Measurements from ENCODE around the gene AURKA.

The AURKA gene

DNA sequence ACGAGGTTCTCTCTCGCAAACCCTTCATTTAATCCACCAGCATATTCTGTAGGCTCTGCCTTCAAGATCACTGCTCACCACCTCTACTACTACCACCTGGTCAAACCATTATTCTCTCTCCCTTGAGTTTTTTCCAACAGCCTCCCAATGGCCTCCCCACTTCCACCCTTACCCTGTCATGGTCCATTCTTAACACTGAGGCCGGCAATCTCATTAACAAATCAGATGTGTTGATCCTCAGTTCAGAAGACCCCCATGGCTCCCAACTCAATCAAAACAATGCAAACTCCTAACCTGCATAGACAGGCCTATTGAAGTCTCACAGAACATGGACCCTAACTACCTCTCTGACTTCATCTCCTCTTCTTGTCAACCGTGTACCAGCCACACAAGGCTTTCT, 2.2 kb downstream of the AURKA start:
- DNase-seq: no peak

DNA sequence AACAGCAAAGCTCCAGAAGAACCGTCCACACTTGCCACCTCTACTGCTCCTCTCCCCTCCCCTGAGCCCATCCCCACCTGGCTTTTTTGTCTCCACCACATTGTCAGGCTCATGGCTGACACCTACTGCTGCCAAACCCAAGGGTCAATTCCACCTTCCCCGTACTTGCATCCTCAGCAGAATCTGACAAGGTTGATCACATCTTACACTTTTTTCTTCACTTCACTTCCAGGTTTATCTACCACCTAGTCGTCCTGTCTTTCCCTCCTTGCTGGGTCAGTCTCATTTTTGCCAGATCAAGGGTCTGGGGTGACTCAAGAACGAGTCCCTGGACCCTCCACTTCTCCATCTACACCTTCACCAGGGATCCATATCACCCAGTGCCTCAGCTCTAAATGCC, 3.1 kb downstream of the AURKA start:
- no peak for DNase-seq

DNA sequence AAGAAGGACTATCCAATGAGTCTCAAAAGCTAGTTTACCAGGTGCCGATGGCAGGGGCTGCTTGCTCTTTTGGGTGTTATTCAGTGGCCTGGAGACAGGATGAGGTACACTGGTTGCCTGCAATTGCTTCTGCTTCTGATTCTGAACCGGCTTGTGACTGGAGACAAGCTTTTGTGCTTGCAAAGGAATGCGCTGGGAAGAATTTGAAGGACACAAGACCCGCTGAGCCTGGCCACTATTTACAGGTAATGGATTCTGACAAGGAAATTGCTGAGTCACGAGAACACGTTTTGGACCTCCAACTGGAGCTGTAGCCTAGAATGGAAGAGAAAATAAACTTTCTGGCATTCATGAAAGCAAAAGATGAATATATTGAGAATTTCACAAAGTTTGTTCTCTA, 5.8 kb downstream of the AURKA start:
- DNase-seq: no peak

DNA sequence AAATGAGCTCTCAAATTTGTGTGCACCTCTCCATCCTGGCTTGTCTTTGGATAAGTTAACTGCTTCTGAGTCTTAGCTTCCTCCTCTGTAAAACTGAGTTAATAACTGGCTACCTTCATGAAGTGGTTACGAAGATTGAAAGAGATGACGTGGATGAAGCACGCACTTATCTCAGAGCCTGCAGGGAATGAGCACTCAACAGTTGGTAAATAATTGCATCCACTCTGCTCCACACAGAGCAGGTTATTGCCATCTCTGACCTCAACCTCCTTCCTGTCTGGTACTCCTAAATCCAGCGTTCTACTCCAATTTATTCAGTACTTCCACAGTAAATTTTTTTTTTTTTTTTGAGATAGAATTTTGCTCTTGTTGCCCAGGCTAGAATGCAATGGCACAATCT, 6.9 kb downstream of the AURKA start:
- no peak for DNase-seq

DNA sequence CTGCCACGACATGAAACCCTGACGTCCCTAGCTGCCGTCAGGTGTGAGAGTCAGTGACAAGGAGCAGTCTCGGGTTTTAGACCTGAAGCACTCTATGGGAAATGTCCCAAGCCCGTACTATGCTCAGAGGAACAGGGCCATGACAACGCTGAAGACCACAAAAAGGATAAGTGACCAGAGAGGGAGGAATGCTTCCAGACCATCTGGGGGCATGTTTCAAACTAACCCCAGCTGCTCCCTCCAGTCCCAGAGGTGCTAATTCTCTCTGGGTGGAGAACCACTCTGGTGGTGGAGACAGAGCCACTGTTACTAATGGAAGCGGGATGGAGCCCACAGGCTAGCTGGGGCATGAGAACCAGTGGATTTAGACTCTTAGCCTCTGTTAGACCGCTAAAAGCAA, 8.7 kb downstream of the AURKA start:
- no peak for DNase-seq

DNA sequence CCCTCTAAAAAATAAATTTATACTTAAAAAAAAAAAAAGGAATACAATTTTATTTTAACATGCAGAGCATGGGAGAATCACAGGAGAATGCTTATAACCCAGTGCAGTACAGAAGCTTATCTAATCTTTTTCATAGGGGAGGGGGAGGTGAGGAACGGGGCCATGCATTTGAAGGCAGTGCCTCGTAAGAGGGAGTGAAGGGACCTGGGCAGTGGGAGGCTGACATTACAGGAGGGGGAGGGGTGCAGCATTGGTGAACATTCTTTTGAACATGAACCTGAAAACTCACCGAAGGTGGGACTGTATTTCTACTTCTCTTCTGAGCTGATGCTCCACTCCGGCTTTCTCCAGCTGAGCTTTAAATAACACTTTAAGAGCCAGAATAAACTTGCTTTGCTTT, 9.3 kb downstream of the AURKA start:
- DNase-seq: no peak

DNA sequence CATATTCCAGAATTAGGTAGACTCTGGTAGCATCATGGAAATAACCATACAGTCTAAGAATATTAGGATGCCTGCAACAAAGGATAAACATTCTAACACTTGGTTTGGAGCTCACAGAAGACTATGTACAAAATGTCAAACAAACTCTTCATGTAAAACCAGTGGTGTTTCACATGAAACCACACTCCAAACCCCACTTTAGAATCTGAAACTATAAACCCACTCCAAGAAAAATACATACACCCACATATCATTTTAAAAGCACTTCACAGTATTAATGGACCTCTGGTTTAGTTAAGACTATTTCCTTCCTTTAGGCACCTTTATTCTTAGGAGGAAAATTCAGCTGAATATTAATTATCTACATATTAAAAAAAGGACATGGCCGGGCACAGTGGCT, 10.5 kb downstream of the AURKA start:
- no peak for DNase-seq

DNA sequence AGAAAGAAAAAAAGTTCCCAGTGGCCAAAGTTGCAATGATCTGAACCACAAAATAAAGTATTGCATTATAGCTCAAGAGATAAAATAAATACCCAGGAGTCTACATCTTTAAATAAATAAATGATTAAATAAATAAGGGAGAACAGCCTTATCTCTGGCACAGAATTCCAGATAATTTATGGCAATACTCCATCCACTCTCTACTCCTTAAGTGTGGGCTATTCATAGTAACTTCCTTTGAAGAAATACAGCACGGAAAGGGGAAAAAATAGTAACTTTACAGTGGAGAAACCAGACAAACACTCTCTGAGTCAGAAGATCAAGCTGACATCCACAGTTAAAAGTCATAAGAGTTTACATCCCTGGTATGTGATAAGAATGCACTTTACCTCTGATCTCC, 11.6 kb downstream of the AURKA start:
- no peak for DNase-seq

DNA sequence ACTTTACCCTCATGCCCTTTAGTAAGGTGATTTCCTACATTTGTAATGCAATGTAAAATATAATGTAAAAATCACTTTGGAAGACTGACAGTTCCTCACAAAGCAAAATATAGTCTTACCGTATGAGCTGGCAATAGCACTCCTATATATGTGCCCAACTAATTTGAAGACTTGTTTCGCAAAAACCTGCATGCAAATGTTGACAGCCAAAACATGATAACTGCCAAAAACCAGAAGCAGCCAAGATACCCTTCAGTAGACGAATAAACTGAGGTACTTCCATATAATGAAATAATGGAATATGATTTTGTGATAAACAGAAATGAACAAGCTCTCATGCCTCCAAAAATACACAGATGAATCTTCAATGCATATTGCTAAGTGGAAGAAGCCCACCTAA, 13.6 kb downstream of the AURKA start:
- DNase-seq: no peak

DNA sequence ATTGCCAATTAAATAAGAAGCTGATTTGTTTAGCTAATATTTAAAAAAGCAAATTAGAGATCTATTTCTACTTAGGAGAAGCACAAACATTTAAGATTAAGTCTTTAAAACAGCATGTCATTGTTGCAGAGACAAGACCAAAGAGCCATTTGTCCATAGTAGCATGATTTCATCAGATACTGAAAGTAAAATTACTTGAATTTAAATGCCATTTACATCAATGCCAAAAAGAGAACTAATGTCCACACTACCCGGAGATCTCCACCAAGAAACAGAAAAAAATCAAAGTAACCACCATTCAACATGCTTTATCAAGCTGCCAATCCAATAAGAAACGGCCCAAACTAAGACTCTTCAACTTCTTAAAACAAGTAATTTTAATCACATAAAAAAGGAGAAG, 15.7 kb downstream of the AURKA start:
- no peak for DNase-seq

DNA sequence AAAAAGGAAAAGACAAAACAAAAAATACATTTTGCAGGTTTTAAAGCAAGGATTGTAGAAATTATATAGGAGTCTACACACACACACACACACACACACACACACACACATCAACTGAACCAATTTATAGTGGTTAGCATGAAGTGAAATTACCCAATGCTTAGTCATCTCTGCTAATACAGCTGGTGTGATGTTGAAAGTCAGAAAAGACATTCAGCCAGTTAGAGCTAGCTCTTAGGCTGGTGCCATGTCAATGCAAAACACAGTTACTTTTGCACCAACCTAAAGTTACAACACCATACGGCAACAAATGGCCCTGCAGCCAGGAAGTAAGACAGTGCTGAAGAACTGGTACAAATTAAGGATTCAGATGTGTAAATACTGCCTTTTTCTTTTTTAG, 18.1 kb downstream of the AURKA start:
- DNase-seq: no peak

DNA sequence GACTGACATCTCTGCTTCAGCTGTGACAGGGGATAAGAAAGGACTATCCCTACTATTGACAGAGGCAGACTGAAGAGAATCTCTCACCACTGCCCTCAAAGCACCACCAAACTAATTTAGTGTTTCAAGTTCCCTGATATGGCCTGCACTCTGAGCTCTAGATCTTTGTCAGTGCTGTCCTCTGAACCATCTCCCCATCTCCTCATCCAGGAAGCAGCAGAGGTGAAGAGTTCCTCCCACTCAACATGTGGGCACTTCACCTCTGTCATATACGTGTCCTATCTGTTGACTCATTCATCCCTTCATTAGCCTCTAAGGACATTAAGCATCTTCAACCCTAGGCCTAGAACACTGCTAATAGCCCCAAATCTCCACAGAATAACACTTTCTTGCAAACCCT, 19.2 kb downstream of the AURKA start:
- DNase-seq: no peak

DNA sequence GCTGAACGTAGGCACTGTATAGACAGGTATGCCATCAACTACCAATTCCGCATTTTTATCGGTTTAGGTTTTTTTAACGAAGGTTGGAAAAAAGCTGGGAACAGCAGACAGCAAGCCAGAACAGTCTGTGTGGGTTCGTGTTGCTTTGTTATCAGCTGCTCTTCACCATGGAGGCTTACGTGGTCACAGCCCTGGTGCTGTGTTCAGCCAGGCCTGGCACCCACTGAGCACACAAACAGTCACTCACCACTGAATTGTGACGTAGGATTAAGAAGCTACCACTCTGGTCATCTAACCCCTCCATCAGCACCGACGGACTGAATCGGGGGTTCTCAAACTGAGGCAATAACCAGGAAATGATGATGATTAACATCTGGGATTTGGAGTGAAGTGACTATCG, 20.0 kb downstream of the AURKA start:
- DNase-seq: no peak

DNA sequence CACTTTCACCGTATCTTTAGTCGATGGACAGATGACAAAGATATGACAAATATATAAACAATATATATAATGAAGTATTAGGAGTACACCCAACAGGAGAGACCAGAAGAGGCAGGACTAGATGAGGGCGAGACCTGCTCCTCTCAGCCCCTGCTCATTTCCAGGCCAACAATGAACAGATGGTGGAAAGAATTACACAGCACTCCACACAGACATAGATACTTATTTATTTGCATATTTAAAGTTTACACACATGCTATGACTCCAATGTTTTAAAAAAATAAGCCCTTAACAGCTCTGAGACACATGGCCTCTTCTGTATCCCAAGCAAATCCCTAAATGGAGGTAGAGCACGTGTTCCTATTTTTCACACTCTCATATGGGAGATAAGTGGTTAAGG, 22.8 kb downstream of the AURKA start:
- DNase-seq: no peak

DNA sequence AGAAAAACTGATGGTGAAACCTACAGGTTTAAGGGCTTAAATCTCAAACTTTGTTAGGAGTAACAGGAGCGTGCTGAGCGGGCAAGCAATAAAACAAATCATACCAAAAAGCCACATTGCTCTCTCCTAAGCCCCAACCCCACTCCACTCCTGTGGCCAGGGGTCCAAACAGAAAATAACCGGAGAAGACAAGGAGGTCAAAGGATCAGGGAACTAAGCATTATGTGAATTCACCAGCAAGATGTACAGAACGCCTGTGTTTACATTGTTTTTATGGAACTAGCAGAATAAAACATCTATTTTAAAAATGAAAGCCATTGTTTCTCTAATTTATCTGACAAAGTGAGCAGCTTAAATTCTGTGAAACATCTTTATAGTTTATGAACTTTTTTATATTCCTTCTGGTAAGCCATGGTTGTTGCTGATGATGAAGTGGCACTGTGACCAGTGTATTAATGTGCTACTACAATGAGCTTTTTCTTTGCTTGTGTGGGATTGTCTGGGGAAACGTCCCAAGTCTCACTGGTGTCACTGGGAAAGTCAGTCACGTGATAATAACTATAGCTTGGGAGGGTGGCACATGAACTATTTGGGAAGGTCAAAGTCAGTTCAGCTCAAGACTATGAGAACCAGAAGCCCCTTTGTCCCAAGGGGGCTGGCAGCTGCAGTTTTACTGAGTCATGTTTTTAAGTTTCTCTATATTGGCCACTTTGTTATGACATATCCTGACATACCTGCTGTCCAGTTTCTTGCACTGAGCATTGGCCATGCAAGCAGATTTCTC, 23.5 kb downstream of the AURKA start:
- DNase-seq: no peak

DNA sequence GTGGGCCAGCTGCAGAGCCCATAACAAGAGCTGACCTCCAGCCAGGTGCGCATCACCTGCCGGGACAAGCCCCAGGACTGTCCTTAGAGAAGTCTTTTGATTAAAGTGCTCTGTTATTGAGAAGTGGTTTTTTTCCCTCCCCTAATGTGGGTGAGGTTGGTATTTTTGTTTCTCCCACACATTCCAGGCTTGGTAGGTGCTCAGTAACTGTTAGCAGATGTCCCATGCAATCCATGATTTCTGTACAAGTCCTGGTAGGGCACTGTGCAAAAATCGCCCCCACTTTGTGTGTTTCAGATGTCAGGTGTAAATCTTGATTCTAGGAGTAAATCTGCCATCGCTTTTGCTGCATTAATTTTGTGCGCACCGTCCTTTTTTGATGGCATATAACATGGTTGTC, 28.5 kb downstream of the AURKA start:
- no peak for DNase-seq

DNA sequence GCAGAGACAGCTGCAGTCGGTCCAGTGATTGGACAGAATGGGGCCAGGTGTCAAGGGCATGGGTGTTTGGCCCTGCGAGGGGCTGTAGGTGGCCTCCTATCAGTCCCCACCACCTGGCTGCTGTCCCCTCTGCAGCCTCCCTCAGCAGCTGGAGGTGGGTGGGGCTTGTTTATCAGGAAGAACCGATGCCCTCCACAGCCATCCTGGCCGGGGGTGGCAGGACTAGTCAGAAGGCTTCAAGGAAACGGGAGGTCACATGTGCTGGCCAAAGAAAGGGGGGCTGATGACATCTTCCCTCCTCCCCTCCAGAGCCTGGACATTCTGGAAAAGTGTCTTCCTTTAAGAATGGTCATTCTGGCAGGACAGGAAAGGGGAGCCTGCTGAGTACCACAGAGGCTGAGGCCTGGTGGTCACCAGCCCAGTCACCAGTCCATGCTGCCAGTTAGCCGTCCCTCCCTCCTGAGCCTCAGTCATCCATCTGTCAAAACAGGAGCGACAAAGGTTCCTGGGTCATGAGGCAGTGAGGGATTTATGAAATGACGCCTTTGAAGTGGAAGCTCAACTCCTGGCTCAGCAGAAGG, 29.1 kb downstream of the AURKA start:
- DNase-seq: no peak

DNA sequence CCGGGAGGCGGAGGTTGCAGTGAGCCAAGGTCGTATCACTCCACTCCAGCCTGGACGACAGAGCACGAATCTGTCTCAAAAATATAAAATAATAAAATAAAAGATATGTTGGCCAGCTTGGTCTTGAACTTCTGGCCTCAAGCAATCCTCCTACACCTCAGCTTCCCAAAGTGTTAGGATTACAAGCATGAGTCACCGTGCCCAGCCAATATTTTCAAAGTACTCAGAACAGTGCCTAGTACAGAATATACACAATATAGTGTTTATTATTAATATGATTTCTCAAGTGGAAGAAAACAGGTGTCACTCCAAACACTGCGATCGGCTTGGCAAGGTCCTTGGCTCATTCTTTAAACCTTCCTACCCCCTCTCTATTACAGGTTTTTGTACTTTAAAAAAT, 30.1 kb downstream of the AURKA start:
- no peak for DNase-seq

DNA sequence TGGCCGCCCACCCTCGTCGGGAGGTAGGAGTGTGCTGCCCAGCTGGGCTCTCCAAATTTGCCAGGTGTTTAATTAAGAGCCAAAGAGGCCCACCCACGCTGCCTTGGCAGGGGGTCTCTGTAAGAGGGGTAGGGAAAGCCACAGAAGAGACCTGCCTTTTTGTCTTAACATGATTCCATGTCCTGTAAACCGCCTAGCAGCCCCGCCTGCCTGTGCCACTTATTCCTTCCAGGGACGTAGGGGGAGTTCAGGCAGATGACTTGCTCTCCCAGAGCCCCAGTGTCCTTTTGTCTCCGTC, 31.2 kb downstream of the AURKA start:
- DNase-seq: no peak

DNA sequence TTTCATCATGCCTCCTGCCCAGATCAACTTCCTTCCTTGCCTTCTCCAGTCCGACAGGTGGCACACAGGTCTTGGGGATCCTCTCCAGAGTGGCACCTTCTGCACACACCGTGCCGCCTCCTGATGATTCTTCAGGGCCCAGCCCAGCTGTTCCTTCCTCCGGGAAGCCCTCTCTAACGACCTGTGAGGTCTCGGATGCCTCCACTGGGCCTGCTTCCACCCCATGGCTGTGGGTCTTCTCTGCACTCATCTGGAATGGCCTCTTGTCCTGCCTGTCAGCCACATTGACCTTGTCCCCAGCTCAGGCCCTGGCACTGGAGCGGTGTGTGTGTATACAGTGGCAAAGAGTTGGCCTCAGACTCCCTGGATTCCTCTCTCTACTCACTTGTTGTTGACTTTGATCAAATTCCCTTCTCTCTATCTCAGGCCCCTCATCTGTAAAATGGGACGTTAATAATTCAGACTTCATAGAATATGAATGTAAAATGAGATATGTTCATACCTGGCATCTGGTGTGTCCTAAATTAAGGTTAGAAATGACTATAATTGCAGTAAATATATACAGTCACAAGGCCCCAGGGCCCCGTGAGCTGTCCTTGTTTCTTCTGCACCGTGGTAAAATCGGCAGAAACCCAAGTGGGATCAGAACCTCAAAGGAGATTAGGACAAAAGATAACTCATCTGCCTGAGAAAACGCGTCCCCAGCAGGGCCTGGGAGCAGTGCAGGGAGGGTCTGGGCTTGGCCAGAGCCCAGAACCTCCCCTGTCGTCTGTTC, 31.7 kb downstream of the AURKA start:
- no peak for DNase-seq

DNA sequence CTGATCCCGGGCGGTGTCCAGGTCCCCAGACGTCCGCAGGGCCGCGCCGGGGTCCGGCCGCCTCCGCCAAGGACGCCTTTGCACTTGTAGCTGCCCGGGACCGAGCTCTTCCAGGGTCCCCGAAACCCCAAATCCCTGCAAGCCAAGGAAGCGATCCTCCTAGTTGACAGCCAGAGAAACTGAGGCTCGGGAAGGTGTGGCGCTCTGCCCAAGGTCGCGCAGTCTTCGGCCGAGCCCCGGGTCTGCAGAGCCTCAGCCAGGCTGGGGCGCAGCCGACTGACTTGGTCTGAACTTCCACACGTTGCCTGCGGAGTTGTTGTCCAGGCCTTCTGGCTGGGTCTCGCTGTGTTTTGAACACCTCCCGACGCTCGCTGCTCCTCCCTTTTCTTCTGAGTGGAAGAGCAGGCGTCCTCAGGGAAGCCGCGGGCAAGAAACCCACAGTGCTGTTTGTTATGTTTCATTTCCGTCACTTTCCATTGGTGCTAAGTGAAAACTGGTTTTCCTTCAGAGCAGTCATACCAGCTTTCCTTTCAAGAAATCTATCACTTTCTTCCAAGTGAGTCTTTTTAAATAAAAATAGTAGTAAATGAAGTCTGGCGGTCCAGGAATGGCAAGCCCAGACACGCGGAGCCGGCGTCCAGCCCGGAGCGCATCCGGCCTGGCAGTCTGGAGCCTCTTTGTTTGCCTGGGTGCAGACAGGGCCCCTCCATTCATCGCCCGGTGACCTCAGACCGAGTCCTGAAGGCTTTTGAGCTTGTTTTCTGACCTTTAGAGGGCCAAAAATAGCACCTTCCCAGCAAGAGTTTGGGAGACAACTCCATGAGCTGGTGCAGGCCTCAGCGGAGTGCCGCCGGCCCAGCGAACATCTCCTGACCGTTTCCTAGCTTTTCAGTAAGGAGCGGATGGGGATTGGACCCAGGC, 32.5 kb downstream of the AURKA start:
- DNase-seq: peak; percentile 20

DNA sequence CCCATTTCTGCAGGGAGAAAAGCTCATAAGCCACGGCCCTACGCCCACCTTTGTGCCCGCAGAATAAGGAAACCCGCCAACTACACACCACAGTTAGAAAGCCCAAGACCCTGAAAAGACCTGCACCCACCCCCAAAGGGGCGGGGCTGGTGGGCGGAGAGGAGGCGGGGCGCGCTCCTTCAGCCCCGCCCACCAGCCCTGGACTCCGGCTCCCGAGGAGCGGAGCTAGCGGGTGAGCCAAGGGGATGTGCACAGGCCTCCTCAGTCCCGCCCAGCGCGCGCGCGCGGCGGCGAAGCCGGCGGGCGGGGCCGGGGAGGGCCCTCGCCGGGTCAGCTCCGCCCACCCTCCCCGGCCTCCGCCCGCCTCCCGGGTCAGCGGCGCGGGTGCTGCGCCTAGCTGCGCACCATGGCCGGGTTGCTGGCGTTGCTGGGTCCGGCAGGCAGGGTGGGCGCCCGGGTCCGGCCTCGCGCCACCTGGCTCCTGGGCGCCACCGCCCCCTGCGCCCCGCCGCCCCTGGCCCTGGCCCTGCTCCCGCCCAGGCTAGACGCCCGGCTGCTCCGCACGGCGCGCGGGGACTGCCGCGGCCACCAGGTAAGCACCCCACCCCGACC, 33.3 kb downstream of the AURKA start, which contains the start of gene FAM210B:
FAM210B (plus strand) TSS at position 375 of the 612 bp plus-strand sequence; CDS start at position 407, 32 bp downstream.
- DNase-seq: peak; percentile 60

DNA sequence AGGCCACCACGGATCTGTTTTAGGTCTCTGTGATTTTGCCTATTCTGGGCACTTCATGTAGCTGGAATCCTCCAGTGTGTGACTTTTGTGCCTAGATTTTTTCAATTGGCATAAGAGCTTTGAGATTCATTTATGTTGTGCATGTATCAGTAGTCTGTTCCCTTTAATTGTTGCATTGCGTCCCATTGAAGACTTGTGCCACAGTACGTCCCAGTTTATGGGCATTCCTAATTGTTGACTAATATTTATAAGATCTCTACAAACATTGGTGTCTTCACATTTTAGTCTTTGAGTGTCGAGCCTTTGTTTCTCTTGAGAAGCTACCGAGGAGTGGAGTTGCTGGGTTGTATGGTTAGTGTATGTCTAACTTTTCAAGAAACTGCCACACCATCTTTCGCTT, 33.9 kb downstream of the AURKA start:
- no peak for DNase-seq

All from NCI-H2107 (cell line).